HG02884 (cell line): ENCODE data around the gene ADCY1.

Experiments
- ATAC-seq: cut with Tn5 transposase; IDR thresholded peaks from one replicate; pipeline ENCODE4 v1.9.1; 2021; ENCODE audit warnings: mild to moderate bottlenecking, moderate library complexity; ENCODE audit not compliant: unreplicated experiment

The ADCY1 gene

GRCh38 chr7:45623157-45623556, 49.0 kb downstream of the ADCY1 start:
- ATAC-seq, result no peak

DNA sequence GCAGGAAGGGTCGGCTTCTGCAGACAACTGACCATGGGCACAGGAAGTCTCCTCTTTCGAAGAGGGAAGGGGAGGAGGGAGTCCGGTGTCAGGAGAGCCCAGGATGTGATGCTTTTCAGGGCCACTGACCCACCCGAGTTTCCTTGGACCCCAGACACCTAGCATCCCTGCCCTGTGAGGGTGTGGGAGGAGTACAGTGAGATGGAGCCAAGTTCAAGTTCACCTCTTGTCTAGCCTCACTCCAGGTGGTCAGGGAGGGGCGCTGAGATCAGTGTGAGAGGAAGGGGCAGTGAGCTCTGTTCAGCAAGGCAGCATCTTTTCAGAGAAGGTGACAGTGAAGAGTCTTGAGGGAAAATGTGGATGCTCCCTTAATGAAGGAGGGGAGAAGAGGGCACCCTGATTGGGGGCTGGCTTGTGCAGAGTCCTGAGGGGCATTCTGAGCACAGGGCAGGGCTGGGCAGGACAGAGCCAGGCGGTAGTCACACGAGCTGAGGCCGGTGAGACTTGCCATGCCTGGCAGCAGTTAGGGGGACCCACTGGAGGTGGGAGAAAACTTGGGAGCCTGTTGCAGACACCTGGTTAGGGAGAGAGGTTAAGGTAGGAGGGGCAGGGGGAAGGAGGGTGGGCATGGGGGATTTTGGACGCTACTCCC, 49.7 kb downstream of the ADCY1 start:
- ATAC-seq, result no peak

DNA sequence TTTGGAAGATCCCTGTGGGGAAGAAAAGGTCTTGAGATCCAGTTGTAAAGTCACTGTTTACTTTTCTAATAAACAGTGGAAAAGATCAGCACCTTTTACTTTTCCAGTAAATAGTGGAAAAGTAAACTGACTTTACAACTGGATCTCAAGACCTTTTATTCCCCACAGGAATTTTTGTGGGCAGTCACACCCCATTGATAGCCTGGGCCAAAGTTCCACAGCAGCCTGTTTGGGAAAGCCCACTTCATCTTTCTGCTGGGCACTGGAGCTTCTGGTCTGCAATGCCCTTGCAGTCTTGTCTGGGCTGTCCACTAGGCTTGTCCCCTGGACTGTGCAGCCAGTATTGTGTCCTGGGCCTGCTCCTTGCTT, 50.2 kb downstream of the ADCY1 start:
- no peak for ATAC-seq

GRCh38 chr7:45625067-45625466, 50.9 kb downstream of the ADCY1 start:
- no peak for ATAC-seq

GRCh38 chr7:45625714-45626440, 51.7 kb downstream of the ADCY1 start:
- no peak for ATAC-seq

- ATAC-seq, result no peak
Observed at GRCh38 chr7:45626441-45627430, 52.6 kb downstream of the ADCY1 start.

GRCh38 chr7:45627691-45628456, 53.7 kb downstream of the ADCY1 start:
- ATAC-seq, result no peak

DNA sequence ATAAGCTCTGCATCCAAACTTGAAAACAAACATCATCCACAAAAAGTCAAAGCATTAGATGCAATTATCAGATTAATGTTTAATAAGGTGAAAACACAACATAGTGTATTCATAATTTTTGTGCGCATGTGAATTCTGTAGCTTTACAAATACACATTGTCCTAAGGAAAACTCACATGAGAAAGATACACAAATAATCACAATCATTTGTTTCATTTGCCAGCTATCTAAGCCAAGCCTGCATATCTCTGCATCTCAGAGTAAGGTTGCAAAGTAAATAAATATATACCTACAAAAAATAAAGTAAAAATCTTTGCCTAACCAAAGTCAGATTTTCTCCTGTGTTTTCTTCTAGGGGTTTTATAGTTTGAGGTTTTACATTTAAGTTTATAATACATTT, 57.4 kb downstream of the ADCY1 start:
- ATAC-seq, result no peak

DNA sequence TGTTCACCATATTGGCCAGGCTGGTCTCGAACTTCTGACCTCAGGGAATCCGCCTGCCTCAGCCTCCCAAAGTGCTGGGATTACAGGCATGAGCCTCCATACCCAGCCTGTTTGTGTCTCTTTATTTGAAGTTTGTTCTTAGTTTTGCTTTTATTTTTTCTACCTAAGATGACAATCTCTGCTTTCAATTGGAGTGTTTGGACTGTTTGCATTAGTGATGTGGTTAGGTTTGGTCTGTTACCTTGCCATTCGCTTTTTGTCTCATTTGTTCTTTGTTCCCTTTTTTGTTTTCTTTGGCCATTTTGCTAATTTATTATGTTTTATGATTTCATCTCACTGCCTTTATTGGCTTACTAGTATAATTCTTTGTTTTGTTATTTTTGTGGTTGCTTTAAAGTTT, 62.6 kb downstream of the ADCY1 start:
- no peak for ATAC-seq

- ATAC-seq, result no peak
Observed at GRCh38 chr7:45638916-45639315, 64.7 kb downstream of the ADCY1 start.

DNA sequence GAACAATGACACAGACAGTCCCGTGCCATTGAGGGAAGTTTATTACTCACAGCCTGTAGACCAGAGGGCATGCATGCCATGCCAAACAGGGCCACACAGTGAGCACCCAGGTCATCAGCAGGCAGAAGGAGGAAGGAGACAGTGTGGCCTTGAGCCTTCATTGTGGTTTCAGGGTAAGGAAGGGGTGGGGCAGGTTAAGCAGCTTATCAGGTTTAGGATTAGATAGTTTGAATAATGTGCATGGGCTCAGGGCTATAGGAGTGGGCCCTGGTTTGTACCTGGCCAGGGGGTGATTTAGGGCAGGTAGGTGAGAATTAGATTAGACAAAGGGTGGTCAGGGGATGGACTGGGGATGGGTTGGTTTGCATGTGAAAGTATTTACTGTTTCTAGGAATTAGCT, 67.9 kb downstream of the ADCY1 start:
- ATAC-seq, result no peak

- ATAC-seq, result no peak
Observed at GRCh38 chr7:45643630-45644029, 69.5 kb downstream of the ADCY1 start.

- ATAC-seq, result no peak
Observed at GRCh38 chr7:45644237-45644636, 70.1 kb downstream of the ADCY1 start.

DNA sequence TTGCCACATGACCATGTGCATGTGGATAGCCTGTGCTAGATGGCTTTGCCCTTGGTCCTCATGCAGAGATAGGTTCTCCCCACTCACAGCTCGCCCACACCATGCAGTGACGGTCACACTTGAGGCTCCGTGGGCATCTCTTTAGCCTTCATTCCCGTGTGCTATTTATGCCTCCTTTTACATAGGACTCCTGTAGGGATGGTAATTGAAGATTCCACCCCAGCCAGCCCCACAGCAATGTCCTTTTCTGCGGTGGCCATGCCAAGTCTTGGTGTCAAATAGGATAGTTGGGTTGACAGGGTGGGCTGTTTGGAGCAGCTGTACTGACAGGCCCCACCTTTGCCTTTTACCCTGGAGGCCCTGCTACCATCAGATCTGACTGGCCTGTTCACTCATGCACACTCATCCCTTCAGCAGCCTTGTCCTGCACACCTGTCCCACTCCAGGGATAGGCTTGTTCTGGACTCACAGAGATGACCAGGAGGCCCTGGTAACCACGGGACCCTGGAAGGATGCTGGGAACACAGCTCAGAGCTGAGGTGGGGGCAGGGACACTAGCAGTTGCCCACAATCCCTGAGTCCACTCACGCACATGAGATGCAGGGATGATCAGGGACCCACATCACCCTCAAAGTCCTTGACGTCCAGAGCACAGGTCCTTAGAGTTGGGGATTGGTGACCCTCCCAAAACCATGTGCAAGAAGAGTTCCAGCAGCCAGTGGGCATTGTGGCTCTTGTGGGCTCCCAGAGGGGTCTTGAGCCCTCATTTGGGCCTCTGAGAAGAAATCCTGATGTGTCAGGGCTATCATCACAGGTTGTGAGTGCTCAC, 71.2 kb downstream of the ADCY1 start:
- no peak for ATAC-seq

- no peak for ATAC-seq
Observed at GRCh38 chr7:45646207-45646821, 72.1 kb downstream of the ADCY1 start.

DNA sequence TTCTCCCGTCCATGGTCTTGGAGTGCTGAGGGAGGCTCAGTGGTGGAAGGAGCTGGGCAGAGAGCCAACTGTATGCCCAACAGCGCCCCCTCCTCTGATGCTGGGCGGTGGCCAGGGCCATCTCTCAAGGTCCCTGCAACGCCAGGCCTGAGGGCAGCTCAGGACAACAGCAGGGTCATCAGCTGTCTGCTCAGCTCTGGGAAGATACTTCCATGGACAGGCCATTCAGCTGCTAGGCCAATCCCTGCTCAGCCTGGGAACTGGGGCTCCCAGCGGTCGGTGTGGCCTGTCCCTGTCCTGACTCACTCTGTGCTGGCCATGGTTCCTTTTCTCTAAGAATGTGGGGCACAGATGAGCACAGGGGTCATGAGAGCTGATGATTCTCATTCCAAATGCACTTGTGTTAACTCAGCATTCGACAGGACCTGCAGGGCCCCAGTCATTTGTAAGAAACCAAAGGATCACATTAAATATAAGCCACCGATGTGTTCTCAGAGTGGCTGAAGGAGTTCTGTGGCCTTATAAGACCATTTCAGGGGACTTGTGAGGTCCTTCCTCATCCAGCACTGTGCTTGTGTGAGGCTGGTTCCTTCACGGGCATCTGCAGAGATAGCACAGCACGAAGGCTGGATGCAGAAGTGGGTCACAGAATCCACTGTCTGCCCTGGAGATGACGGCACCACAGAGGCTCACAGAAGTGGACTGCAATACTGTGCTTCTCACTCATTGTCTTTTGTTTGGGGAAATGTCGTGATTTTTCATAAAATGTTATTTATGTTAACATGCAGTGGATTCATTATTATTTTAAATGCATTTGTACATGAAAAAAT, 73.0 kb downstream of the ADCY1 start:
- no peak for ATAC-seq

GRCh38 chr7:45647967-45648670, 74.0 kb downstream of the ADCY1 start:
- ATAC-seq, result no peak

GRCh38 chr7:45648671-45648995, 74.5 kb downstream of the ADCY1 start:
- no peak for ATAC-seq
